Fibroblast of skin of right quadriceps (primary cell): ENCODE measurements around the gene UROC1.

Source experiments
- DNase-seq: peaks from one replicate; pipeline ENCODE4 v3.0.0-alpha.2; 2013

Gene UROC1

DNA sequence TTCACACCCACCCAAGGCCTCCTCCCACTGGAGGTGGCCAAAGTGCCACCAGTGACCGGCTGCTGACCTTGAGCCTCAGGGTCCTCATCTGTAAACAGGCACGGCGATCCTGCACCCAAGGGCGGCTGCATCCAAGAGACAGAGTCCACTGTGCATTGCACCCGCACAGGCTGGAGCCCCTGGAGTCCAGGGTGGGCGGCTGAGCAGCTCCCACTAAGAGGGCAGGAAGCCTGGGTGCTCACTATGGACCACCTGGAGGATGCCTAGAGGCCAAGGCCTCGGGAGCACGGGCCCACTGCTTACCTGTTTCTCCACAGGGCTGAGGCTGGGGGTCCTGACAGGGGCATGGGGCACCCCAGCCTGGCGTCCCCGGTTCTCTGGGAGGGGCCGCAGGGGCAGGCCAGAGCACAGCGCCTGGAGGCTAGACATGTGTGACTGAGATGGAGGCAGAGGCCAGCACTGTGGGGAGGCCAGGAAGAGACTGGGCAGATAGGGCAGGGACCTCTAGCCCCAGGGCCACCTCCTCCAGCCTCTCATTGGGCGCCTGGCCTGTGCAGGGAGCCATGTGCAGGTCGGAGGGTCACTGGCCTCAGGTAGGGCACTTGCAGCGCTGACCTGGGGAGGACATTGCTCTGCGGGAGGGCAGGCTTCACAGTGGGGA is at the start of gene UROC1:
UROC1 (minus strand) TSS at position 483 of the 661 bp plus-strand sequence; CDS start at position 429, 54 bp downstream.
- DNase-seq = no peak

DNA sequence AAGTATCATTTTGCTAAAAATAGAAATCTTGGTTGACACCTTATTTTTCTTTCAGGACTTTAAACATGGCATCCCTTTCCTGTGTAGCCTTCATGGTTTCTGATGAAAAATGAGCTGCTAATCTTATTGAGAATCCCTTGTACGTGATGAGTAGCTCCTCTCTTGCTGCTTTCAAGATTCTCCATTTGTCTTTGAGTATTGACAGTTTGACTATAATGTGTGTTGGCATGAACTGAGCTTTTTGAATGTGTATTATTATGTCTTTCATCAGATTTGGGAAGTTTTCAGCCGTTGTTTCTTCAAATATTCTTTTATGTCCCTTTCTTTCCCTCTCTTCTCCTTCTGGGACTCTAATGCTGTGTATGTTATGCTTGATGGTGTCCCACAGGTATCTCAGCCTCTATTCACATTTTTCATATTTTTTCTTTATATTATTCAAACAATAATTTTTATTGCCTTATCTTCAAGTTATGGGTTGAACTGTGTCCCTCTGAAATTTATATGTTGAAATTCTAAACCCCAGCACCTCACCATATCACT is 45.2 kb upstream of the UROC1 start:
- DNase-seq = no peak

GRCh38 chr3:126558336-126559071 is 40.9 kb upstream of the UROC1 start, which contains the start of gene C3orf22:
TSS of gene C3orf22 (minus strand) at chr3:126558932. CDS start at chr3:126553390, 5,542 bp downstream.
- DNase-seq = no peak

- DNase-seq = no peak
These were observed 40.2 kb upstream of the UROC1 start for GRCh38 chr3:126557761-126558160.

DNA sequence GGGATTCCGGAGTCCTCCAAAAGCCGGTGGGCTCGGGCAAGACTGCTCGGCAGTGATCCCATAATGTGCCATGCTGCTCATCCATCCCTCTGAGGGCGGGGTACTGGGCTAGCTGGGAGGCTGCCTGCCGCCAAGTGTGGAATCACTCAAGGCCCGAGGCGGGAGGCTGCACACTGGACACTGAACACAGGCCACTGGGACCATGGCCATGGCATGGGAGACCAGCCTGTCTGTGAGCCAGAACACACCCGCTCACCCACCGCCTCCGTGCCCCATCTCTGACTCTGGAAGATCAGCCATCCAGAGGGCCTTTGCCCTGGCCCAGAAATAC is 39.8 kb upstream of the UROC1 start:
- no peak for DNase-seq

- no peak for DNase-seq
These were observed 39.3 kb upstream of the UROC1 start for GRCh38 chr3:126556637-126557414.

- no peak for DNase-seq
These were observed 38.4 kb upstream of the UROC1 start for GRCh38 chr3:126555795-126556636.

- DNase-seq = no peak
These were observed 37.3 kb upstream of the UROC1 start for GRCh38 chr3:126554560-126555525.

DNA sequence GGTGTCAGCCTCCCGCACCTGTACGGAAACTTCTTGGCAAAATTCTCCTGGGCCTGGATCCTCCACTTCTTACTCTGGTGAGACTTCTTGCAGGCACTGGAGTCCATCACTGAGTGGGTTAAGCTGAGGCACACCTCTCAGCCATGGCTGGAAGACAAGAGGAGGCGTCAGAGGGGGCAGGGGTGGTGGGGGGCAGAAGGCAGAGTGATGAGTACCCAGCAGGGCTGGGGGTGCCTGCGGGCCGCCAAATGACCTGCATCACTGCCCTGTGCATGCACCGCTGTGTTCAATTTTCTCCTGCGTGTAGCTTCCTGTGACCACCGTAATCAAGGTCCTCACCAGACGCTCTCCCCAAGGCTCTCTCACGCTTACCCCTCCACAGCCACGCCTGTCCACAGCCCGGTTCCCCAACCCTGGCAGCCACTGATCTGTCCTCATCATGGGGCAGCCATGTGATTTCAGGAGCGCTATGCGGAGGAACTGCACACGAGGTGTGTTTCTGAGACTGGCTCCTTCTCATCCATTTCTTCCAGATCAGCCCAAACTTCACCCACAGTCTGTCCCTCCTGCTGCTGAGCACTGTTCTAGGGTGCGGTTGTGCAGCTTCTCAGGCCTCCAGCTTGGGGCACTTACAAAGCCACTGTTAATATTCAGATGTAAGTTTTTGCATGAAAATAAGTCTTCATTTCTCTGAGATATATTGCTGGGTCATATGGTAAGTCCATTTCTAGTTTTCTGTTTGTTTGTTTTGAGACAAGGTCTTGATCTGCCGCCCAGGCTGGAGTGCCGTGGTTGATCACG is 35.9 kb upstream of the UROC1 start:
- no peak for DNase-seq

DNA sequence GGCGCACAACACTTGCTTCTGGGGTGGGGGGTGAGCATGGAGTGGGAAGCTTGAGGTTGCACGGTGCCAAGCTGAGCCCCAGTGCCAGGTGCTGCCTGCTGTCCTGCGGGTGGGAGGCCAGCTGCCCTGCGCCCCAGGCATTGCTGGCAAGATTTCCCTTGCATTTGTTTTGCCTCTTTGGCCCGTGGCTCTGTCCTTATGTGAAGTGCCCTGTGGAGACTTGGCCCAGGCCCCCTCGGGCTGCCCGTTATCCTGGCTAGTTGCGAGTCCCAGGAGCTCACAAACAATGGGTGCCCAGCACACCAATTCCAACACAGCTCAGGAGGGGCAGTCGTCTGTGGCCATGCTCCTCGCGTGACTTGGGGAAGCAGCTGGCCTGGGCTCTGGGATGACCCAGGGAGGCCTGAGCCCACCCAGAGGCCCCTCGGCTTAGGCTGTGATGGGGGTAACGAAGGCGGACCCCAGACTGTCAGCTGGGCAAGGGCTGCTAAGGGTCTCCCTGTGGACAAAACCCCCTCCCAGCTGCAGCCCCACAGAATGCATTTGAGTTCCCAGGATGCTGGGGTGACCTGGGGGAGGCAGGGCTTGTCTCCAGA is 35.2 kb upstream of the UROC1 start:
- DNase-seq = no peak

- no peak for DNase-seq
These were observed 34.5 kb upstream of the UROC1 start for GRCh38 chr3:126551839-126552687.

DNA sequence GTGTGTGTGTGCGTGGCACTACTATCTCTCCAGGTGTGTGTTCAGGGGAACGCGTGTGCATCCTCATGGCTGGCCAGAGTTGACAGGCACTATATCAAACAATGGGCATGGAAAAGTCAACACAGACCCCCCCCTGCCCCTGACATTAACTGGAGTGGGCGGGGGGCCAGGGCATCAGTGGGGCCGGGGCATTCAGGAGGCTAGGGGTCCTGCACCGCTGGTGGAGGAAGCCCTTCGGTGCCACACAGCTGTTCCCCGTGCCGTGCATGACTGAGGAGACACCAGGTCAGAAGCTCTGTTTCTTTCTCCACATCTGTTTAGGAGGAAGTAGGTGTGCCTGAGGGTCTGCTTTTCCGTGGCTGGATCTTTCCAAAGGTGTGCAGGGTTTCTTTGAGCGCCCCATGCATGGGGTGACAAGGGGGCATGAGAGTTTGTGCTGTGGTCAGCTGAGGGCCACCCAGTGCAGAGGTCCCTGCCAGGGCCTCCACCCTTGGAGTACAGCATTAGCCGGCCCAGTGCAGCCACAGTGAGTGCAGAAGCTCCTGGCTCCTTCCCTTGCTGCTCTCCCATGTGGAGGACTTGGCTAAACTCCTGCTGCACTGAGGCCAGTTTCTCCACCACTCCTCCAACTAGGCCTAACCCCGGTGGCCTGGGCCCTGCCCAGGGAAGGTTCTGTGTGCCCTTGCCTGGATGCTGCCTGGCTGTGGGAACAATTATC is 33.7 kb upstream of the UROC1 start:
- no peak for DNase-seq

DNA sequence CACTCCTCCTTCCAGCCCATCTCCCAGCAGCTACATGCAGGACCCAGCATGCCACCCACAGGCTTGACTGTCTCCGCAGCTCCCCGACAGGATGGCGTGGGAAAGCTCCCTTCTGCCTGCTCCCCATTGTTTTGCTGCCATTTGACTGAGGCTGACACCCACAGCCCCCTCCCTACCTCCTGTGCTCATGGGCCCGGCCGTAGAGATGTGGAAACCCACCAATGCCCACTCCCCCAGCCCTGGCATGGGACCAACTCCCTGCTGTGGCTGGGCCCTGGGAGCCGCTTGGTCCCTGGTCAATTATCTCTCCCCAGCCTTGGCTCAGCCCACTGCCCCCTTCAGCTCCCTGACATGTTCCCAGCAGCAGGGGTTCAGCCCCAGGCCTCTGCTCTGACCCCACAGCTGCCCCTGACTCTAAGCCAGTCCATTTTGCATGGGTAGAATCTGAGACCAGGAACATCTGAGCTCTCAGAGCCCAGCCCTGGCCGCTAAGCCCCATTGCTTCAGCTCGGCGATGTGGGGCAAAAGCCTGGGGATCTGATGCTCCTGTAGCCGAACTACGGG is 33.0 kb upstream of the UROC1 start:
- DNase-seq = no peak

DNA sequence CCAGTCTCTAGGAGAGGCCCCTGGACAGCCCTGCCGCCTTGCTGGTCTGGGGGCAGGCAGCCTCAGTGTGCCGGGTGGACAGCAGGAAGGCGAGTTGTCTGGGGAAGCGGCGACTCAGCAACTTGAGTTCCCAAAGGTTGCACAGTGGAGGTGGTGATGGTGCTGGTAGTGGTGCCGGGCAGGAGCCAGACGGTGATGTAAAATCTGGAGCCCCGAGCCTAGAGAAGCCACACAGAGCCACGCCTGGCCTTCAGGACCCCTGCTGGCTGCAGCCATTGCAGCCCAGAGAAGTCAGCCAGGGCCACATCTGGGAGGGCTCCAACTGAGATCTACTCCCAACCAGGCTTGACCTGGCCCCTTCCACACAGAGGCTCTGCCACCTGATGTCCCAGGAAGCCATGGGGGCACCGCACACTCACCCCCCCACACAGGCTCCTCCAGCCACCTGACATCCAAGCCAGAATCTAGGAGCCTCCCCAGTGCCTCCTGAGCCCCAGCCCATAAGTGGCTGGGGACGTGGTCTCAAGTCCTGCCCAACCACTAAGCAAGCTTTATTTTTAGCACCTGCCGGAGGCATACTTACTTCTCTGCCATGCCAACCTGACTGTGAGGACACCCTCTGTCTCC is 32.4 kb upstream of the UROC1 start:
- no peak for DNase-seq

DNA sequence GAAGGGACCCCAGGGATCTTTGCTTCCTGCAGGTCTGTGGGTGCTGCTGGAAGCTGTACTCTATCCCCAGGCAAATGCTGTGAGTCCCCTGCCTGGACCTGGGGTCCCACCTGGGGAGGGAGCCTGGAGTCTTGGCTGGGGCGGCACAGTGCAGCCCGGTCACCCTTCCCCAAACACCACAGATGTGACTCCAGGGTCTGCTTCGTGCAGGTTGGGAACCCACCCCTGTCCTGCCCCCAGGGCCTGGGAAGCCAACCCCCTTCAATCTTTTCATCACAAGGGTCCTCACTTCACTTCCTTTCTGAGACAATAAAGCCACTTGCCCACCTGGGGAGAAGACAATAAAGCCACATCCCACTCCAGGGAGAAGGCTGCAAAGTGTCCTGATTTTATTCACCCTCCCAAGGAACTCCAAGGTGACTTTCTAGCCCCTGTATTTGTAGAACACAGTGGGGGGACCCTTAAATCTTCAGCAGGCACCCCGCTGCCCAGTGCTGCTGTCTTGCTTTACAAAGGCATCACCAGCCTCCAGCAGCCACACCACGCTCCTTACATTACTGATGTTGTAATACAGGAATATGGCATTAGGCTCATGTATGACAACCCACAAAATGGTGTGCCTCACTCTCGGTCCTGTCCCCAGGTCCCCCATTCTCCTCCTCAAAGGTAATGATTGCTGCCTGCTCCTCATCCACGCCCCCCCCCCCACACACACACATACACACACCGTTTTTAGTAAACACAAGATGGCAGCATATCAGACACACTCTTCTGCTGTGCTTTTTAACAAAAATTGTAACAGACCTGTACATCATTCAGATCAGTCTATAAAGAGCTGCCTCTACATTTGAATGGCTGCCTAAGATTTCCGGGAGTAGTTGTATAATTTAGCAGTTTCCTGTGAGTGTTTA is 31.2 kb upstream of the UROC1 start:
- DNase-seq = no peak

DNA sequence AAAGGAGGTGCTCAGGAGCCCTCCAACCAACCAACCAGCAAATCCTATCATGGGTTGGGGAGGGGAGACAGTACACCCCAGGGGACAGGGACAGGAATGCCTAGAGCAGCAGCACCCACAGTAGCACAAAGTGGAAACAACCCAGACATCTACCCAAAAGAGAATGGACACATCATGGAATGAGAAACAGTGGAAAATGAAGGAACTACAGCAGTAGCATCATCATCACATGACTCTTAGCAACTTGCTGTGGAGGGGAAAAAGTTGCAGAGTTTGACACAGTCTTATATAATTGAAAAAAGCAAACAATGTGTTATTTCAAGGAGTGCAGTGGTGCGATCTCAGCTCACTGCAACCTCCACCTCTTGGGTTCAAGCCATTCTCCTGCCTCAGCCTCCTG is 30.1 kb upstream of the UROC1 start:
- DNase-seq = no peak
